NOMO-1 treated with dmso at 0.1 percent for 144 hours (cell line): ENCODE results near the gene EOGT.

ENCODE experiments used
- DNase-seq: peaks from one replicate; lab custom pipeline; 2025; ENCODE audit not compliant: unreplicated experiment; lab: John Stamatoyannopoulos, UW

Gene EOGT

GRCh38 chr3:69009559-69010410 lies 3.7 kb downstream of the EOGT start:
- DNase-seq = no peak

- no peak for DNase-seq
These were observed 4.5 kb downstream of the EOGT start for GRCh38 chr3:69008980-69009379.

- DNase-seq = no peak
These were observed 7.5 kb downstream of the EOGT start for GRCh38 chr3:69005791-69006482.

- no peak for DNase-seq
These were observed 8.3 kb downstream of the EOGT start for GRCh38 chr3:69005071-69005790.

GRCh38 chr3:69004138-69004537 lies 9.3 kb downstream of the EOGT start:
- no peak for DNase-seq

GRCh38 chr3:68999605-69000004 lies 13.9 kb downstream of the EOGT start:
- DNase-seq = no peak

- DNase-seq = no peak
These were observed 14.3 kb downstream of the EOGT start for GRCh38 chr3:68999158-68999557.

GRCh38 chr3:68997887-68998286 lies 15.6 kb downstream of the EOGT start:
- DNase-seq = no peak

GRCh38 chr3:68996356-68996995 lies 17.0 kb downstream of the EOGT start:
- DNase-seq = no peak

GRCh38 chr3:68988740-68989139 lies 24.7 kb downstream of the EOGT start:
- DNase-seq = no peak

GRCh38 chr3:68987322-68987721 lies 26.2 kb downstream of the EOGT start:
- DNase-seq = no peak

GRCh38 chr3:68986496-68987208 lies 26.8 kb downstream of the EOGT start:
- DNase-seq = no peak

- no peak for DNase-seq
These were observed 28.2 kb downstream of the EOGT start for GRCh38 chr3:68985146-68985790.

- DNase-seq = no peak
These were observed 29.4 kb downstream of the EOGT start for GRCh38 chr3:68984011-68984530.

- DNase-seq = no peak
These were observed 35.9 kb downstream of the EOGT start for GRCh38 chr3:68977486-68978167.

GRCh38 chr3:68974711-68975110 lies 38.8 kb downstream of the EOGT start:
- no peak for DNase-seq

- DNase-seq = no peak
These were observed 39.8 kb downstream of the EOGT start for GRCh38 chr3:68973639-68974038.

- DNase-seq = no peak
These were observed 41.0 kb downstream of the EOGT start for GRCh38 chr3:68972358-68972979.

GRCh38 chr3:68964694-68965093 lies 48.8 kb downstream of the EOGT start:
- no peak for DNase-seq
